OCI-LY3 (cell line): ENCODE data around the gene PEAK1.

Source experiments
- EZH2phosphoT487 ChIP-seq: fragments of 200-600 bp; shearing (Covaris generic); IDR thresholded peaks from 2 replicates; pipeline ENCODE4 v1.6.1; 2018; ENCODE audit warnings: antibody characterized with exemption, mixed run types, low read depth
- TF ChIP-seq, protein P1 (sequence below): fragments of 200-600, 300-600 bp; sonication (generic); IDR thresholded peaks from 2 replicates; pipeline ENCODE4 v1.5.1; 2014; ENCODE audit warnings: antibody characterized with exemption, low read length, low read depth

DNA sequence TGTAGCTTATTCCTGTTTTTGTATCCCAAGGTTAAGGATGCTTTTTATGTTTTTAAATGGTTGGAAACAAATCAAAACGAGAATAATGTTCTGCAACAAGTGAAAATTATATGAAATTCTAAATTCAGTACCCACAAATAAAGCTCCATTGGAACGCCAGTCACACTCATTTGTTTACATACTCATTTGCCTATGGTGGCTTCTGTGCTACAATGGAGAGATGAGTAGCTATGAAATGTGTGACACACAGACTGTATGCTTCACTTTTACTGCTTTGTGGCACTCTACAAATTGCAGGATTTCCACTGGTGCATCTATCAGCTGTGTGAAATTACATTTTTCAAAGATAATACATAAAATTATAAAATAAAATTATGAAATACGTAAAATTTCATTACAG is 236.8 kb downstream of the PEAK1 start:
- TF ChIP-seq, protein P1, sequence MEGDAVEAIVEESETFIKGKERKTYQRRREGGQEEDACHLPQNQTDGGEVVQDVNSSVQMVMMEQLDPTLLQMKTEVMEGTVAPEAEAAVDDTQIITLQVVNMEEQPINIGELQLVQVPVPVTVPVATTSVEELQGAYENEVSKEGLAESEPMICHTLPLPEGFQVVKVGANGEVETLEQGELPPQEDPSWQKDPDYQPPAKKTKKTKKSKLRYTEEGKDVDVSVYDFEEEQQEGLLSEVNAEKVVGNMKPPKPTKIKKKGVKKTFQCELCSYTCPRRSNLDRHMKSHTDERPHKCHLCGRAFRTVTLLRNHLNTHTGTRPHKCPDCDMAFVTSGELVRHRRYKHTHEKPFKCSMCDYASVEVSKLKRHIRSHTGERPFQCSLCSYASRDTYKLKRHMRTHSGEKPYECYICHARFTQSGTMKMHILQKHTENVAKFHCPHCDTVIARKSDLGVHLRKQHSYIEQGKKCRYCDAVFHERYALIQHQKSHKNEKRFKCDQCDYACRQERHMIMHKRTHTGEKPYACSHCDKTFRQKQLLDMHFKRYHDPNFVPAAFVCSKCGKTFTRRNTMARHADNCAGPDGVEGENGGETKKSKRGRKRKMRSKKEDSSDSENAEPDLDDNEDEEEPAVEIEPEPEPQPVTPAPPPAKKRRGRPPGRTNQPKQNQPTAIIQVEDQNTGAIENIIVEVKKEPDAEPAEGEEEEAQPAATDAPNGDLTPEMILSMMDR: no peak
- TF ChIP-seq EZH2phosphoT487: no peak
